ENCODE measurements around the gene BCAS1.
"Not testable (repeated sequence)": the region's sequence is repeated elsewhere in the genome, so short reads cannot be mapped to it uniquely, and the experiment has no call there.

Gene BCAS1

DNA sequence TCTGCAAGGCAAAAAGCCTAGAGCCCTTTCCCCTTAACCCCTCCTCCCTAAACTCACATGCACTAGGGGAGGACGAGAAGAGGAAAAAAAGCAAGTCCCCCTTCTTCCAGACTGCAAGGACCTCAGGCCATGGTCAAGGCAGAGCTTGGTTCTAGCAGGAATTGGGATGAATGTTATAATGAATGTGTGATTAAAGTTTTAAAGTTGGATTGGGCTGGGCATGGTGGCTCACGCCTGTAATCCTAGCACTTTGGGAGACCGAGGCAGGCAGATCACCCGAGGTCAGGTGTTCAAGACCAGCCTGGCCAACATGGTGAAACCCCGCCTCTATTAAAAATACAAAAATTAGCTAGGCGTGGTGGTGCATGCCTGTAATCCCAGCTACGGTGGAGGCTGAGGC is 64.2 kb downstream of the BCAS1 start:
- H3K4me1 ChIP-seq (ENCODE audit: insufficient read depth, low read length); H3K36me3 ChIP-seq (ENCODE audit: insufficient read depth, low read length); H3K27me3 ChIP-seq (ENCODE audit: insufficient read depth, low read length); H3K9me3 ChIP-seq (ENCODE audit: low read length); H2AFZ ChIP-seq (ENCODE audit: low read depth, low read length); H3K4me3 ChIP-seq (ENCODE audit: low read length): not testable (repeated sequence)

DNA sequence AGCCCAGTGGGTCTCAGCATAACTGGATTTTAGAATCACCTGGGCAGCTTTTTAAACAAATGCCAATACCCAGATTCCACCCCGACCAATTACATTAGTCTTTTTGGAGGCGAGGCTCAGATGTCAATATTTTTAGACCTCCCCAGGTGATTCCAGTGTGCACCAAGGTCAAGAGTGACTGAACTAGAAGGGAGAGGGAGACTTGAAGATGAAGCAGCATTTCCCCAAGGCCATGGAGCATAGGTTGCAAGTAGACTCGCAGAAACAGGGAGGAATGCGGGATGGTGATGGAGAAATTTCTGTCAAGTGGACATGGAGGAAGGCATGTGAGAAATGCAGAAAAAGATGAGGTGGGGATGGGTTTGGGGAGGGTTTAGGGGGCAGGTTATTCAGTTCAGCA is 64.9 kb downstream of the BCAS1 start:
- no peak overlapping the region for H3K4me3 ChIP-seq (ENCODE audit: low read length)
- H3K27me3 ChIP-seq (ENCODE audit: insufficient read depth, low read length) = peaks cover 2% of the 10 kb centered on the region
- peaks cover 2% of the 10 kb centered on the region for H3K9me3 ChIP-seq (ENCODE audit: low read length)
- H2AFZ ChIP-seq (ENCODE audit: low read depth, low read length) = no peak overlapping the region
- no peaks in the 10 kb centered on the region for H3K36me3 ChIP-seq (ENCODE audit: insufficient read depth, low read length)
- H3K4me1 ChIP-seq (ENCODE audit: insufficient read depth, low read length) = peaks cover 2% of the 10 kb centered on the region

DNA sequence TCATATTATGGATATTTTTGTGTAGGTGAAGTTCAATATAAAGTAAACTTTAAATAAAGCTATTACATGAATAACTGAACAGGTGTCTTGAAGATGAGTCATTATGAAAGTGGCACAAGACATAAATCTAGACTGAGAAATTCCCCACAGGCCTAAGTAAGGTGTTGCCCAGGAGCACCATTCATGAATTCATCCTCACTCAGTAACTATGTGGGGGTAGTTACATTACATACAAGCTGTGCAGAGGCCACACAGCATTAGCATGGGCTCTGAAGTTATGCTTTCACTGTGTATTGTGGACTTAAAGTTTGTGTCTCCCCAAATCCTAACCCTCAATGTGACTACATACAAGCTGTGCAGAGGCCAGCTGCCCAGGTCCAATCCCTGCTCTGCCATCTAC is 65.9 kb downstream of the BCAS1 start:
- H3K36me3 ChIP-seq (ENCODE audit: insufficient read depth, low read length) = no peaks in the 10 kb centered on the region
- peaks cover 2% of the 10 kb centered on the region for H3K27me3 ChIP-seq (ENCODE audit: insufficient read depth, low read length)
- peaks cover 2% of the 10 kb centered on the region for H3K9me3 ChIP-seq (ENCODE audit: low read length)

DNA sequence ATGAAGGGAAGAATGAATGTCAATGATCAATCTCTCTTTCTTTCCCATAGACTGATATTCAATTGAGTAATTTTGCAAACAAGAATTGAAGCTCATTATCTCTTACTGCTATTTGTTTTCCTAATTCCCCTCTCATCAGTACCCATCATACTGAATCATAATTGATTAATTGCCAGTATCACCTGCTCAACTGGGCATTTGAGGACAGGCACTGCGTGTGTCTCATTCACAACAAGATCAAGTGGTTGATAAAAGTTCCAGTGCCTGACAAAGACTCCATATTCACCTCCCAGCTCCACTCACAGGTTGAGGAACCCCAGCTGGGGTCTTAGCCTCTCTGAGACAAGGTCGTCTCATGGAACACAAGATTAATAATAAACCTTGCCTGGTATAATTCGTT is 67.7 kb downstream of the BCAS1 start:
- Histone ChIP-seq H3K9me3 (ENCODE audit: low read length) (peaks cover 2% of the 10 kb centered on the region), H3K27me3 (ENCODE audit: insufficient read depth, low read length) (peaks cover 2% of the 10 kb centered on the region), H3K4me3 (ENCODE audit: low read length) (no peak overlapping the region), H3K4me1 (ENCODE audit: insufficient read depth, low read length) (peaks cover 2% of the 10 kb centered on the region), H3K36me3 (ENCODE audit: insufficient read depth, low read length) (no peaks in the 10 kb centered on the region), H2AFZ (ENCODE audit: low read depth, low read length) (no peak overlapping the region)

More for the DNA sequence above, 65.9 kb downstream of the BCAS1 start:
- H3K4me1 ChIP-seq (ENCODE audit: insufficient read depth, low read length) = peaks cover 2% of the 10 kb centered on the region
- H3K4me3 ChIP-seq (ENCODE audit: low read length) = no peak overlapping the region
- no peak overlapping the region for H2AFZ ChIP-seq (ENCODE audit: low read depth, low read length)

DNA sequence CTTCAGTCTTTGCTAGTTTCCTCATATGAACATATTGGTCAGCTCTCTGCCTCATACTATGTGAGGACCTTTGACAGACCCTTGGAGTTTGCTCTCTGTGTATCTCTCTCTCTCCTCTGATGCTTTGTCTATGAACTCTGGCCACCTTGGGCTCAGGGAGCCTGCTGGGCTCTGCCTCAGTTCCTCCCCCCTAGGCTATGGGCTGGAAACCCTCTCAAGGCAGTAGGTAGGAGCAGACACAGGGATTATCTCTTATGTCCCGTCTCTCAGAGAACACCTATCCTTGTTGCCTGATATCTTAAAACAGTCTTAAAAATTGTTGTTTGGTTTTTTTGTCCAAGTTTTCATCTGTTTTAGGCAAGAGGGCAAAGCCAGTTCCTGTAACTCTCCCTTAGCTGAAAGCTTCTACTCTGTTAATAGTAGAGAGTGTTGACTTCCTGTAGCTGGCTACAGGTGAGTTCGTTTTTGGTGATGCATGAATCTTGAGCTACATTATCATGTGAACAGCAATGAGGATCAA is 68.3 kb downstream of the BCAS1 start:
- H3K4me1 ChIP-seq (ENCODE audit: insufficient read depth, low read length) = peaks cover 2% of the 10 kb centered on the region
- H3K36me3 ChIP-seq (ENCODE audit: insufficient read depth, low read length) = no peaks in the 10 kb centered on the region
- H2AFZ ChIP-seq (ENCODE audit: low read depth, low read length) = no peak overlapping the region
- H3K27me3 ChIP-seq (ENCODE audit: insufficient read depth, low read length) = peaks cover 2% of the 10 kb centered on the region
- H3K9me3 ChIP-seq (ENCODE audit: low read length) = peaks cover 2% of the 10 kb centered on the region
- no peak overlapping the region for H3K4me3 ChIP-seq (ENCODE audit: low read length)

DNA sequence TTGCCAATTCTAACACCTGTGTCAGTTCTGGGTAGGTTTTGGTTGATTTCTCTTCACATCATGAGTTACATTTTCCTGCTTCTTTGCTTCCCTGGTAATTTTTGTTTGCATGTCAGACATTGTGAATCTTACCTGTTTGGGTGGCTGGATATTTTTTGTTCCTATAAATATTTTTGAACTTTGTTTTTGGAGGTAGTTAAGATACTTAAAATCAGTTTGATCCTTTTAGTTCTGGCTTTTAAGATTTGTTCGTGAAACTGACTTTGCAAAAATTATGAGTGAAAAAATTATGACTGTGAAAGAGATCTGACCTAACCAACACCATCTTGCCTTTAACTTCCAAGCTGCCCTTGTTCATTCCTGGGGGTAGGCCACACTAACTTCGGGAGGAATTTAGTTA is 69.5 kb downstream of the BCAS1 start:
- Histone ChIP-seq H3K27me3 (ENCODE audit: insufficient read depth, low read length) (no peaks in the 10 kb centered on the region), H3K36me3 (ENCODE audit: insufficient read depth, low read length) (no peaks in the 10 kb centered on the region), H3K4me3 (ENCODE audit: low read length) (no peak overlapping the region), H3K4me1 (ENCODE audit: insufficient read depth, low read length) (peaks cover 2% of the 10 kb centered on the region), H3K9me3 (ENCODE audit: low read length) (no peaks in the 10 kb centered on the region), H2AFZ (ENCODE audit: low read depth, low read length) (no peak overlapping the region)

DNA sequence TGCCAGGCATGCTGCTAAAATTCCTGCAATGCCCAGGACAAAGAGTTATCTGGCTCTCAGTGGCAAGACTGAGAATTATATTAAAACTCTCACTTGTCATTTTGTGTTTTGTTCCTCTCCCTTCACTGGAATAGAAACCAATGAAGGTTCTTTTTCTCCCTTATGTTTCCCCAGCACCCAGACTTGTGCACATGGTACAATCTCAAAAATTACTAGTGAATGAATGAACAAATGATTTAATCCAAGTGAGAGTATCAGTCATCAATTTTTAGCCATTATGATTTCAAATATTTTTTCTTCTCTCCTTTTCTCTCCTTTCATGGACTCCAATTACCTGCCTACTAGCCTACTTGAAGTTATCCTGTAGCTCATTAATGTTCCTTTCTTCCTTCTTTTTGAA is 70.1 kb downstream of the BCAS1 start:
- Histone ChIP-seq H3K9me3 (ENCODE audit: low read length) (no peaks in the 10 kb centered on the region), H2AFZ (ENCODE audit: low read depth, low read length) (no peak overlapping the region), H3K4me3 (ENCODE audit: low read length) (no peak overlapping the region), H3K4me1 (ENCODE audit: insufficient read depth, low read length) (peaks cover 2% of the 10 kb centered on the region), H3K36me3 (ENCODE audit: insufficient read depth, low read length) (no peaks in the 10 kb centered on the region), H3K27me3 (ENCODE audit: insufficient read depth, low read length) (no peaks in the 10 kb centered on the region)

DNA sequence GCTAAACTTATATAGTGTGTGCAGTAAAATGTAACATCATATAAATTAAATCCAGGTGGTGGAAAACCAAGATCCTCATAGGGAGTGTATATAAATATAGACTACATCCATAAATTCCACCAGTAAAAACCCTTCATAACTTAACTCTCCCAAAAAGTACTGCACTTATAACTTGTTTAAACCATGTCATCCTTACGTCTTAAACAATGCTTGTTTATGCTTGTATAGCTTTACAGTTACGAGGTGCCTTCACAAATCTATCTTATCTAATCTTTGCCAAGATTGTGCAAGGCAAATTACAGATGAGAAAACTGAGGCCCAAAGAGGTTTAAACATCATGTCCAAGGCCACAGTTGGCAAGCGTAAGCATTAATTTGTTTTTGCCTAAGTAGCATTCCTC is 71.3 kb downstream of the BCAS1 start:
- no peak overlapping the region for H3K4me3 ChIP-seq (ENCODE audit: low read length)
- H3K9me3 ChIP-seq (ENCODE audit: low read length) = no peaks in the 10 kb centered on the region
- H3K4me1 ChIP-seq (ENCODE audit: insufficient read depth, low read length) = peaks cover 2% of the 10 kb centered on the region
- H3K27me3 ChIP-seq (ENCODE audit: insufficient read depth, low read length) = no peaks in the 10 kb centered on the region
- no peaks in the 10 kb centered on the region for H3K36me3 ChIP-seq (ENCODE audit: insufficient read depth, low read length)
- no peak overlapping the region for H2AFZ ChIP-seq (ENCODE audit: low read depth, low read length)

DNA sequence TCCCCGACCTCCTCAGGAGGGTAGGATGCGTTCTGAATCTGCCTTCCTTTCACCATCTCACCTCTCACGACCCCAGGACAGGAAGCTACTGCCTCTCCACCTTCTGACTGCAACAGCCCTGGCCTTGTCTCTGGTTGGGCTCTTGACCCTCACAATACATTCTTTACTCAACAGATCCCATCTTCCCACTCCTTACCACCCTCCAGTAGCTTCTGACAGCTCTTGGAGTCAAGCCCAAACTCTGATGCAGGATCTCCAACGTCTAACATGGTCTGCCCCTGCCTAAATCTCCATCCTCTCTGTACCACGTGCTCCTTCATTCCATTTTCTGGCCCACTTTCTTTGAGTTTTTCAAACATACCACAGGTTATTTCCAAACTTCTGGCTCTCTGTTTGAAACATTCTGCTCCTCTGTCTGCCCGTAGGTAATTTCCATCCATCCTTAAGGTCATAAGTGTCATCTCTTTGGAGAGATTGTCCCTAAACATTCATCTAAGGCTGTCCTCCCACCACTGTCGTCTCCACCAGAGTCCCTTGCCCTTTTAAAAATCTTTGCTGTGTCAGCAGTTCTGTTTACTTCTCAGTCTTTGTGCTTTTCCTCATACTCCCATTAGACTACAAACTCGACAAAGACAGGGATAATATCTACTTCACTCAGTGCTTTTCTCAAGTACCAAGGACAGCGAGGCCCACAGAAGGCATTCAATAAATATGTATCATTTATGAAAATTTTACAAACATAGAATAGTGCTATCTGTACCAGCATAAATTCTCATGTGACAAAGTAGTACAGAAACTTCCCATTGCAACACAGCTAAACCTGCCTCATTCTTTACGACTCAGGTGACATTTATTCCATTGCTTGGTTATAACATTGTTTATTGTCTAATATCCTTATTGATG is 73.6 kb downstream of the BCAS1 start:
- Histone ChIP-seq H3K4me3 (ENCODE audit: low read length) (no peak overlapping the region), H3K27me3 (ENCODE audit: insufficient read depth, low read length) (no peaks in the 10 kb centered on the region), H2AFZ (ENCODE audit: low read depth, low read length) (no peak overlapping the region), H3K9me3 (ENCODE audit: low read length) (no peaks in the 10 kb centered on the region), H3K4me1 (ENCODE audit: insufficient read depth, low read length) (no peaks in the 10 kb centered on the region), H3K36me3 (ENCODE audit: insufficient read depth, low read length) (no peaks in the 10 kb centered on the region)

DNA sequence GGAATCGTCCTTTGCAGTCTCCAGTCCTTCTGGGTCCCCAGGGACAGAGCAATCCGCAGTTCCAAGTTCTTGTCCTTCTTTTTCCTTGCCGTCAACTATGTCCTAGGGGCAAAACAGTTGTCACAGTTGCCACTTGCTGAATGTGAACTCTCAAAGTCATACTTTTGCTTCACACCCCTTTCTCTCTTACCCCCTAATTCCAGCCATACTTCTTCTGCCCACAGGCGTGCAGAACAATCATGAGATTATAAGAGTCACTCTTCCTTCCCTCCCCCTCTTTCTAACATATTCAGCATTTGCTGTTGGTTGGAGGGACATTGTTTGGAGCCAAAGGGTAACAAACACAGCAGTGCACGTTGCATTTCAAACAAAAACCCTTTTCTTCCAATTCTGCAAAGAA is 74.4 kb downstream of the BCAS1 start:
- Histone ChIP-seq H3K4me1 (ENCODE audit: insufficient read depth, low read length) (no peaks in the 10 kb centered on the region), H3K4me3 (ENCODE audit: low read length) (no peak overlapping the region), H3K9me3 (ENCODE audit: low read length) (no peaks in the 10 kb centered on the region), H3K27me3 (ENCODE audit: insufficient read depth, low read length) (no peaks in the 10 kb centered on the region), H2AFZ (ENCODE audit: low read depth, low read length) (no peak overlapping the region), H3K36me3 (ENCODE audit: insufficient read depth, low read length) (no peaks in the 10 kb centered on the region)

DNA sequence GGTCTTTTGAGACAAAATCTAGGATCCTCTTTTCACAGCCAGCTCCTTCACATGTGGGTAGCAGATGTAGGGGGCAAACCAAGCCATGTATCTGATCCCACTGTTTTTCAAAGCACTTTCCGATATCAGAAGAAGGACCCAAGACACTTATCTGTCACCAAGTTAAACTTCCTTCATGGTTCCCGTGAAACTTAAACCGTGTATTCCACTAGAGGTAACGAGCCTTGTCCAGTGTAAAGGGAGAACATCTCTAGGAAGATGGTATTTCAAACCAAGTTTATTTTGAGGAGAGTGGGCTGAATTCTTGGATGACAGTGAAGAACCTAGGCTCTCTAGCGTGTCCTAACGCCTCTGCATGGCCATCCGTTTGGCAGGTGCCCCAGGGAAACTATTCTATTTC is 76.3 kb downstream of the BCAS1 start:
- no peaks in the 10 kb centered on the region for H3K36me3 ChIP-seq (ENCODE audit: insufficient read depth, low read length)
- H3K4me3 ChIP-seq (ENCODE audit: low read length) = no peak overlapping the region
- no peak overlapping the region for H2AFZ ChIP-seq (ENCODE audit: low read depth, low read length)
- H3K9me3 ChIP-seq (ENCODE audit: low read length) = no peaks in the 10 kb centered on the region
- H3K4me1 ChIP-seq (ENCODE audit: insufficient read depth, low read length) = no peaks in the 10 kb centered on the region
- peaks cover 2% of the 10 kb centered on the region for H3K27me3 ChIP-seq (ENCODE audit: insufficient read depth, low read length)

DNA sequence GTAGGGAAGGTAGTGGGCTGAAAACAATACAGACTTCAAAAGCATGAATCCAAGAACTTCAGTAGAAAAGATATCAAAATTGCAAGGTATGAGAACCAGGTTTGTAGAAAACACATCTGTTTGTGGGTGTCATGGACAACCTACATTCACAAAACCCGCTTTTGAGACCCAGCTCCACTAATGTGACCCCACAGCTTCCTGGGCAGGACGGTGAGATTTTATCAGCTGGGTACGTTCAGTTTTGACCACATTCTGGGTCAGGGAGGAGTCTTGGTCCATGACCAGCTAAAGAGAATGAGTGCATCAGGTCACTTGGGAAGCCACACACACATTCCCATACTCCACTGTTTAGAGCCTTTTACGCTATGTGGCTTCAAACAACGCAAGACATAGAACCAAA is 77.1 kb downstream of the BCAS1 start:
- Histone ChIP-seq H3K9me3 (ENCODE audit: low read length) (no peaks in the 10 kb centered on the region), H3K27me3 (ENCODE audit: insufficient read depth, low read length) (peaks cover 2% of the 10 kb centered on the region), H3K36me3 (ENCODE audit: insufficient read depth, low read length) (no peaks in the 10 kb centered on the region), H3K4me3 (ENCODE audit: low read length) (no peak overlapping the region), H3K4me1 (ENCODE audit: insufficient read depth, low read length) (no peaks in the 10 kb centered on the region), H2AFZ (ENCODE audit: low read depth, low read length) (no peak overlapping the region)

DNA sequence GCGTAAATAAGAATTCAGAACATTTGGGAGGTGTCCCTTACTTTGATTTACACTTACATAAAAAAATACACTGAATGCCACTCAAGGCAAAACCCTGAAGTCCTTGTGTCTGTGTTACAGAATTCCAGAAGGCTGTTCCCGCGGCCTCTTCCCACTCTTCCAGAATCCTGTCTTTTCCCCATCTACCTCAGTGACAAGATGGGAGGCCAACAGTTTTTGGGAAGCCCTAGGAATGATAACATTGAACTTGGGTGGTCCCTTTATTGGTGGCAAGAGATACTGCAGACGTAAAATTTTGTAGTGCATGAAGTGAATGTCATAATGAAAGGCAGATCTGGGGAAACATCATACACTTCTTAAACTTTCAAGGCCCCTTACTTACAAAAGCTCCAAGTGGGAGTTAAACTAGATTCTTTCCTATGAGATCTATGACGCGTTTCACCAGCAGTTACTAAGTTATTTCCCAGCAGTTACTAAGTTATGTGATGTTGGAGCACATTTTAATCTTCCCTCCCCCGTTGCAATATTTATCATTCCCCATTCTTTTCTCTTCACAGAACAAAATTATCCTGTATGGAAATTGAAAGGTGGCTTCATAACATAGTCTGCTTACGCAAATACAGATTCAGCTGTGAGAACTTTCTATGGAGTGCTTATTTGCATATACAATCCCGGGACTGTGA is 79.5 kb downstream of the BCAS1 start:
- H2AFZ ChIP-seq (ENCODE audit: low read depth, low read length) = no peak overlapping the region
- H3K36me3 ChIP-seq (ENCODE audit: insufficient read depth, low read length) = no peaks in the 10 kb centered on the region
- no peaks in the 10 kb centered on the region for H3K4me1 ChIP-seq (ENCODE audit: insufficient read depth, low read length)
- H3K4me3 ChIP-seq (ENCODE audit: low read length) = no peak overlapping the region
- H3K9me3 ChIP-seq (ENCODE audit: low read length) = no peaks in the 10 kb centered on the region
- peaks cover 5% of the 10 kb centered on the region for H3K27me3 ChIP-seq (ENCODE audit: insufficient read depth, low read length)
